HG02623 (cell line): ENCODE results near the gene CADPS.

ENCODE experiments used
- ATAC-seq: cut with Tn5 transposase; IDR thresholded peaks from one replicate; pipeline ENCODE4 v1.9.1; 2021; ENCODE audit warnings: moderate library complexity; ENCODE audit not compliant: unreplicated experiment

CADPS gene

GRCh38 chr3:62367763-62368195 lies 507.4 kb downstream of the CADPS start:
- no peak for ATAC-seq

- no peak for ATAC-seq
Measured at GRCh38 chr3:62366126-62366484, 509.1 kb downstream of the CADPS start.

- ATAC-seq = no peak
Measured at GRCh38 chr3:62365391-62366125, 509.7 kb downstream of the CADPS start.

- no peak for ATAC-seq
Measured at GRCh38 chr3:62364191-62364590, 511.0 kb downstream of the CADPS start.

- no peak for ATAC-seq
Measured at GRCh38 chr3:62363275-62363674, 511.9 kb downstream of the CADPS start.

- ATAC-seq = no peak
Measured at GRCh38 chr3:62361824-62362223, 513.4 kb downstream of the CADPS start.

- peak; percentile 72 for ATAC-seq
Measured at GRCh38 chr3:62361261-62361660, 514.0 kb downstream of the CADPS start.

- ATAC-seq = no peak
Measured at GRCh38 chr3:62359531-62359930, 515.7 kb downstream of the CADPS start.

- ATAC-seq = no peak
Measured at GRCh38 chr3:62356356-62356755, 518.9 kb downstream of the CADPS start.

- no peak for ATAC-seq
Measured at GRCh38 chr3:62355703-62356102, 519.5 kb downstream of the CADPS start.
